ENCODE results near the gene WAC.

- TF ChIP-seq POLR2A (IDR thresholded peaks at IDR 0.05) (no peak), CTCF (IDR thresholded peaks at IDR 0.05) (no peak)
Observed at GRCh38 chr10:28595613-28596012, 62.7 kb downstream of the WAC start.
